Ecto neural progenitor cell (in vitro differentiated cells): Measurements from ENCODE around the gene CCDC146.
"Not testable (repeated sequence)": the region's sequence is repeated elsewhere in the genome, so short reads cannot be mapped to it uniquely, and the experiment has no call there.

Experiments used
- DNase-seq: peaks from one replicate; pipeline ENCODE4 v3.0.0-alpha.2; 2018; ENCODE audit warnings: low spot score

The CCDC146 gene

GRCh38 chr7:77121860-77122681 lies at the start of gene CCDC146:
TSS of gene CCDC146 (plus strand) at chr7:77122615. CDS start at chr7:77167669, 45,054 bp downstream.
- peak; percentile 97 for DNase-seq

GRCh38 chr7:77074786-77075396 lies 47.5 kb upstream of the CCDC146 start:
- not testable (repeated sequence) for DNase-seq

- not testable (repeated sequence) for DNase-seq
Observed at GRCh38 chr7:77077060-77077459, 45.4 kb upstream of the CCDC146 start.

- DNase-seq = not testable (repeated sequence)
Observed at GRCh38 chr7:77079112-77079511, 43.3 kb upstream of the CCDC146 start.

GRCh38 chr7:77079624-77080023 lies 42.8 kb upstream of the CCDC146 start:
- DNase-seq = not testable (repeated sequence)

GRCh38 chr7:77080236-77080635 lies 42.2 kb upstream of the CCDC146 start:
- DNase-seq = not testable (repeated sequence)

- not testable (repeated sequence) for DNase-seq
Observed at GRCh38 chr7:77082192-77082591, 40.2 kb upstream of the CCDC146 start.

GRCh38 chr7:77092301-77092700 lies 30.1 kb upstream of the CCDC146 start:
- not testable (repeated sequence) for DNase-seq

GRCh38 chr7:77100501-77100900 lies 21.9 kb upstream of the CCDC146 start:
- not testable (repeated sequence) for DNase-seq

- not testable (repeated sequence) for DNase-seq
Observed at GRCh38 chr7:77101187-77101586, 21.2 kb upstream of the CCDC146 start.

GRCh38 chr7:77102671-77103070 lies 19.7 kb upstream of the CCDC146 start:
- DNase-seq = not testable (repeated sequence)

GRCh38 chr7:77105904-77106303 lies 16.5 kb upstream of the CCDC146 start:
- not testable (repeated sequence) for DNase-seq

GRCh38 chr7:77107659-77108058 lies 14.8 kb upstream of the CCDC146 start:
- not testable (repeated sequence) for DNase-seq

GRCh38 chr7:77108362-77108761 lies 14.1 kb upstream of the CCDC146 start:
- DNase-seq = not testable (repeated sequence)

GRCh38 chr7:77112719-77113306 lies 9.6 kb upstream of the CCDC146 start:
- not testable (repeated sequence) for DNase-seq

- DNase-seq = not testable (repeated sequence)
Observed at GRCh38 chr7:77125486-77125885, 3.1 kb downstream of the CCDC146 start.

GRCh38 chr7:77127009-77127408 lies 4.6 kb downstream of the CCDC146 start:
- not testable (repeated sequence) for DNase-seq

GRCh38 chr7:77128582-77129410 lies 6.4 kb downstream of the CCDC146 start:
- DNase-seq = not testable (repeated sequence)

GRCh38 chr7:77131781-77132180 lies 9.4 kb downstream of the CCDC146 start:
- not testable (repeated sequence) for DNase-seq

- not testable (repeated sequence) for DNase-seq
Observed at GRCh38 chr7:77138668-77139067, 16.3 kb downstream of the CCDC146 start.

- DNase-seq = not testable (repeated sequence)
Observed at GRCh38 chr7:77140291-77140690, 17.9 kb downstream of the CCDC146 start.

GRCh38 chr7:77152232-77152631 lies 29.8 kb downstream of the CCDC146 start:
- DNase-seq = not testable (repeated sequence)
